ENCODE results near the gene TNP2.

Gene TNP2

GRCh38 chr16:11219178-11219577 lies 49.9 kb downstream of the TNP2 start:
- no peak for DNase-seq (ENCODE audit: low spot score)

- no peak for DNase-seq (ENCODE audit: low spot score)
These were observed 50.5 kb downstream of the TNP2 start for GRCh38 chr16:11218604-11218962.
